GM19023 (cell line): ENCODE measurements around the gene AGR2.

Source experiments
- ATAC-seq: cut with Tn5 transposase; IDR thresholded peaks from one replicate; pipeline ENCODE4 v1.9.1; 2021; ENCODE audit warnings: mild to moderate bottlenecking, moderate library complexity; ENCODE audit not compliant: unreplicated experiment

The AGR2 gene

GRCh38 chr7:16813232-16813616, 8.4 kb upstream of the AGR2 start:
- no peak for ATAC-seq

GRCh38 chr7:16812542-16813231, 7.9 kb upstream of the AGR2 start:
- no peak for ATAC-seq

- no peak for ATAC-seq
Measured at GRCh38 chr7:16811551-16811950, 6.8 kb upstream of the AGR2 start.

GRCh38 chr7:16810573-16810972, 5.8 kb upstream of the AGR2 start:
- ATAC-seq = no peak

- no peak for ATAC-seq
Measured at GRCh38 chr7:16810112-16810511, 5.3 kb upstream of the AGR2 start.

- no peak for ATAC-seq
Measured at GRCh38 chr7:16805441-16805840, 642 bp upstream of the AGR2 start.

GRCh38 chr7:16803881-16804673, 722 bp downstream of the AGR2 start:
- ATAC-seq = no peak

- no peak for ATAC-seq
Measured at GRCh38 chr7:16803125-16803524, 1.7 kb downstream of the AGR2 start.

- no peak for ATAC-seq
Measured at GRCh38 chr7:16801579-16801978, 3.2 kb downstream of the AGR2 start.

- no peak for ATAC-seq
Measured at GRCh38 chr7:16801111-16801542, 3.7 kb downstream of the AGR2 start.

GRCh38 chr7:16795624-16796023, 9.2 kb downstream of the AGR2 start:
- no peak for ATAC-seq

GRCh38 chr7:16794986-16795385, 9.8 kb downstream of the AGR2 start:
- no peak for ATAC-seq

GRCh38 chr7:16791905-16792698, 12.7 kb downstream of the AGR2 start:
- ATAC-seq = no peak

GRCh38 chr7:16791071-16791470, 13.7 kb downstream of the AGR2 start:
- no peak for ATAC-seq

- no peak for ATAC-seq
Measured at GRCh38 chr7:16787127-16787526, 17.7 kb downstream of the AGR2 start.

- ATAC-seq = no peak
Measured at GRCh38 chr7:16786257-16786656, 18.5 kb downstream of the AGR2 start.

- ATAC-seq = no peak
Measured at GRCh38 chr7:16785846-16786245, 19.0 kb downstream of the AGR2 start.

GRCh38 chr7:16785321-16785720, 19.5 kb downstream of the AGR2 start:
- no peak for ATAC-seq

GRCh38 chr7:16780596-16780995, 24.2 kb downstream of the AGR2 start:
- ATAC-seq = no peak

- no peak for ATAC-seq
Measured at GRCh38 chr7:16779051-16779450, 25.7 kb downstream of the AGR2 start.

GRCh38 chr7:16778476-16778875, 26.3 kb downstream of the AGR2 start:
- ATAC-seq = no peak

- no peak for ATAC-seq
Measured at GRCh38 chr7:16776053-16776452, 28.7 kb downstream of the AGR2 start.
